ENCODE data around the gene UBQLNL.

UBQLNL gene

DNA sequence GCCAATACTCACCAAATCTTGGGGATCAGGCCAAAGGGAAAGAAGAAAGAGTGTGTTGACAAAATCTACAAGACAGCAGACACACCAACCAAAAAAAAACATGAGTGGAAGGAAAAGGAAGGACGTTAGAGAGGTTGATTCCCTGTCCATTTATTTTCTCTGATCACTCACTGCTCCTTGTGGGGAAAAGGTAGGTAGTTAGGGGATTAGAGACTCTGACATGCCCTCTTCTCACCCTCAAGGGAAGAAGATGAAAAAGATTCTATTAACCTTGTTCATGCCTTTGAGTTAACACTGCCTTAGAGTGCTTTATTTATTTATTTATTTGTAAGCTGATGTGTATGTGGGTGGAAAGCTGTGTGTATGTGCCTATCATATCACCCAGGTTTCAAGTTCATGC is 31.9 kb upstream of the UBQLNL start, which contains the start of gene OR52H1:
Gene OR52H1 (minus strand): TSS at position 101 of the 400 bp plus-strand sequence. CDS start 3,035 bp downstream, outside the sequence.
- DNase-seq (ENCODE audit: extremely low read depth, low read depth), result no peak
- TF ChIP-seq, protein P1, sequence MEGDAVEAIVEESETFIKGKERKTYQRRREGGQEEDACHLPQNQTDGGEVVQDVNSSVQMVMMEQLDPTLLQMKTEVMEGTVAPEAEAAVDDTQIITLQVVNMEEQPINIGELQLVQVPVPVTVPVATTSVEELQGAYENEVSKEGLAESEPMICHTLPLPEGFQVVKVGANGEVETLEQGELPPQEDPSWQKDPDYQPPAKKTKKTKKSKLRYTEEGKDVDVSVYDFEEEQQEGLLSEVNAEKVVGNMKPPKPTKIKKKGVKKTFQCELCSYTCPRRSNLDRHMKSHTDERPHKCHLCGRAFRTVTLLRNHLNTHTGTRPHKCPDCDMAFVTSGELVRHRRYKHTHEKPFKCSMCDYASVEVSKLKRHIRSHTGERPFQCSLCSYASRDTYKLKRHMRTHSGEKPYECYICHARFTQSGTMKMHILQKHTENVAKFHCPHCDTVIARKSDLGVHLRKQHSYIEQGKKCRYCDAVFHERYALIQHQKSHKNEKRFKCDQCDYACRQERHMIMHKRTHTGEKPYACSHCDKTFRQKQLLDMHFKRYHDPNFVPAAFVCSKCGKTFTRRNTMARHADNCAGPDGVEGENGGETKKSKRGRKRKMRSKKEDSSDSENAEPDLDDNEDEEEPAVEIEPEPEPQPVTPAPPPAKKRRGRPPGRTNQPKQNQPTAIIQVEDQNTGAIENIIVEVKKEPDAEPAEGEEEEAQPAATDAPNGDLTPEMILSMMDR (IDR thresholded peaks at IDR 0.05; ENCODE audit: low read depth, low read length, missing control alignments), result no peak
- no peak within 1 kb of the TSS for H3K4me3 ChIP-seq (replicated peaks; ENCODE audit: low read depth, low read length)

DNA sequence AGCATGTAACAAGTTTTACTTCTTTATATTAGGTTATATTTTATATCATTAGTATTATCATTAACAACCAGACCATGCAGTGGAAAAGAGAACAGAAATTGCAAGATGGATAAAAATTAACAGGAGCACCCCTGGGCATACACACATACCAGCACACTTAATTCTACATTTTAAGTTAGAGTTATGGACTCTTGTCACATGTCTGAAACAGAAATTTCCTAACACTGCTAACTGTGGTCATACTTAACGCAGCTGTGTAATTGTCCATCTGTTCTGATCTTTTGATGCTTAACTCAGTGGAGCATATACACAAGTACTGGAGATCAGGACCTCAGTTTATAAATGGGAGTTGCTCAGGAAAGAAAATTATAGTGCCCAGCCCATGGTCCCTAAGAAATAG is 31.5 kb upstream of the UBQLNL start:
- no peak overlapping the region for H3K4me3 ChIP-seq (replicated peaks; ENCODE audit: low read depth, low read length)
- DNase-seq (ENCODE audit: extremely low read depth, low read depth), result no peak
- TF ChIP-seq, protein P1 (IDR thresholded peaks at IDR 0.05; ENCODE audit: low read depth, low read length, missing control alignments), result no peak

DNA sequence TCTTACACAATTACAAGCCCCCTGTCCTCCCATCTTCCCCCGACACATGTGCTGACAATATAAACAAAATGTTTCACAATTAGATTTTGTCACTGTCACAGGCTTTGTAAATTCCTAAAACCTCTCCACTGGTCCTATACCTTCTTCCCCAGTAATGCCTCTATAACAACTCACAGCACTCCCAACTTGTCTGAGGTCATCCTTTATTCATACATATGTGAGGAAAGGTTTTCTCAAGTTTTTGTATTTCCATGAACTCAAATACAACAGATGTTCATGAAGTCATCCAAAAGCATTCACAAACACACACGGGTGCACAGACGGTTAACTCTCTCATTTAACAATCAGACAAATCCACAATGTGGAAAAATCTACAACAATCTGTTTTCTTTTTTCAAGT is 30.0 kb upstream of the UBQLNL start:
- H3K4me3 ChIP-seq (replicated peaks; ENCODE audit: low read depth, low read length), result no peak overlapping the region
- no peak for DNase-seq (ENCODE audit: extremely low read depth, low read depth)
- TF ChIP-seq, protein P1 (IDR thresholded peaks at IDR 0.05; ENCODE audit: low read depth, low read length, missing control alignments), result no peak

DNA sequence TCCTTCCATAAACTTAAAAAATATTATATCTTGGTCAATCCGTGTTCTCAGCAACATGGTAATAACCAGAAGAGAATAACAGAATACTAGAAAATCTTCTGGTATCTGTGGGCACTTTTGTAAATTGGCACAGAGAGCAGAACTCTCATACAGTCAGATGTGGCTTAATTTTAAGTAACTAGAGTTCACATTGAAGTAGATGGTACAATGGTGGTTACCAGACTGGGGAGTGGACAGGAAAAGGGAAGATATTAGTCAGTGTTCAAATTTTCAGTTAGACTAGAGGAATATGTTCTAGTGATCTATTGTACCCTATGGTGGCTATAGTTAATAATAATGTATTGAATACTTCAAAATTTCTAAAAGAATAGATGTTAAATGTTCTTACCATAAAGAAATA is 24.9 kb upstream of the UBQLNL start:
- TF ChIP-seq, protein P1 (IDR thresholded peaks at IDR 0.05; ENCODE audit: low read depth, low read length, missing control alignments), result no peak
- H3K4me3 ChIP-seq (replicated peaks; ENCODE audit: low read depth, low read length), result no peak overlapping the region
- DNase-seq (ENCODE audit: extremely low read depth, low read depth), result no peak

DNA sequence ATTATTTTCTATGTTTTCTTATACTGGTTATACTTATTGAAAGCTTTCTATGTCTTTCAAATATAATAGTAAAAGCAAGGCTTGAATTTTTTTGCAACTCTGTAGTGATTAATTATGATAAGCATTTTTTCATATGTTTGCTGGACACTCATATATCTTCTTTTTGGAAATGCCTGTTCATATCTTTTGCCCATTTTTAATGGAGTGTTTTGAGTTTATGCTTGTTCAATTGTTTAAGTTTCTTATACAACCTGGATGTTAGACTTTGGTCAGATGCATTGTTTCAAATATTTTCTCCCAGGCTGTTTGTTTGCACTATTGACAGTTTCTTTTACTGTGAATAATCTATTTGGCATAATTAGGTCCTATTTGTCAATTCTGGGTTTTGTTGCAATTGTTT is 20.0 kb upstream of the UBQLNL start:
- TF ChIP-seq, protein P1 (IDR thresholded peaks at IDR 0.05; ENCODE audit: low read depth, low read length, missing control alignments), result no peak
- no peak overlapping the region for H3K4me3 ChIP-seq (replicated peaks; ENCODE audit: low read depth, low read length)
- no peak for DNase-seq (ENCODE audit: extremely low read depth, low read depth)

DNA sequence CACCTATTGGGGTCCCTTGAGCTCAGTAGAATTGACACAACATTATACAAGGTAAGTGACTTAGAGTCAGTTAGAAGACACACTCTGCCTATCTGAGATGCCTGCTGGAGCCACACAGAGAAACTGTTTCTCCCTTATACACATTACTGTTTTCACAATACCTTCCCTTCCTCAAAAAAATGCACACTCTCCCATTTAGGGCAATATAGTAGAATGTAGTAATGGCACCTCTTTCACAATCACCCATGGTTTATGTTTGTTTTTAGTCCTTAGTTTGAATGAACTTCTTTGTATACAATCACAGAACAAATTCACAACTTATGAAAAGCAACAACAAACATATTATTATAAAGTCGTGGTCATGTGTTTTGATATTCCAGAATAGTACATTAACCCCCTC is 17.5 kb upstream of the UBQLNL start:
- H3K4me3 ChIP-seq (replicated peaks; ENCODE audit: low read depth, low read length), result no peak overlapping the region
- TF ChIP-seq, protein P1 (IDR thresholded peaks at IDR 0.05; ENCODE audit: low read depth, low read length, missing control alignments), result no peak
- no peak for DNase-seq (ENCODE audit: extremely low read depth, low read depth)
